ENCODE measurements around the gene FHIT. TPM values are rescaled to one million over a fixed set of nuclear protein-coding genes. Genes with fewer than 3 reads are reported as not detected.

Gene FHIT
- total and polyA plus RNA-seq, 10 of the 15 experiments (the other 5 are each of a cell fraction or from before 2014, with no cell fraction given): 4.2 to 14.9 (median 9.4) TPM

DNA sequence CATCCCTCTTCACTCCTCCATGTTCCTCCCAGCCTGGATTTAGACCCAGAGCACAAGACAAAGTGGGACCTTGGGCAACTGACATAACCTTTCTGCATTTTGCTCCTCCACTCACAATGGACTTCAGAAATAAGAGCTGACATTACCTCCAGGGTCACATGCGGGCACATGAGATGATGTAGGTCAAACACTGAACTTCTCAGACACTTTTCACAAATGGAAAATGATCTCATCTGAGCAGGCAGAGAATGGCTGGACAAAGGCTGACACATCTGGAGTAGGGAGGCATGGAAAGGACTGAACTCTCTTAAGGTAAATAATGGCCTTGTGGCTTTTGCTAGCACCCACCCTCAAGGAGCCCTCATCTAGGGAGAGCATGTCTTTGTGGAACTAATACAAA is 1352.2 kb downstream of the FHIT start (continued):
- no peak for TF ChIP-seq SREBF2 (IDR thresholded peaks at IDR 0.05; ENCODE audit: low read length)
- TF ChIP-seq BHLHE40 (IDR thresholded peaks at IDR 0.05; ENCODE audit: borderline replicate concordance in 1 of 2, low read depth in 2 of 2, low read length in 1 of 2): no peak
- TF ChIP-seq SIN3A (IDR thresholded peaks at IDR 0.05; ENCODE audit: low read depth, low read length): no peak
- TF ChIP-seq MTA3 (IDR thresholded peaks at IDR 0.05; ENCODE audit: borderline replicate concordance, low read length): no peak
- no peak for TF ChIP-seq NFIC (IDR thresholded peaks at IDR 0.05; ENCODE audit: low read depth, low read length)
- no peak for TF ChIP-seq RB1 (IDR thresholded peaks at IDR 0.05; ENCODE audit: borderline replicate concordance)
- TF ChIP-seq, protein P1, sequence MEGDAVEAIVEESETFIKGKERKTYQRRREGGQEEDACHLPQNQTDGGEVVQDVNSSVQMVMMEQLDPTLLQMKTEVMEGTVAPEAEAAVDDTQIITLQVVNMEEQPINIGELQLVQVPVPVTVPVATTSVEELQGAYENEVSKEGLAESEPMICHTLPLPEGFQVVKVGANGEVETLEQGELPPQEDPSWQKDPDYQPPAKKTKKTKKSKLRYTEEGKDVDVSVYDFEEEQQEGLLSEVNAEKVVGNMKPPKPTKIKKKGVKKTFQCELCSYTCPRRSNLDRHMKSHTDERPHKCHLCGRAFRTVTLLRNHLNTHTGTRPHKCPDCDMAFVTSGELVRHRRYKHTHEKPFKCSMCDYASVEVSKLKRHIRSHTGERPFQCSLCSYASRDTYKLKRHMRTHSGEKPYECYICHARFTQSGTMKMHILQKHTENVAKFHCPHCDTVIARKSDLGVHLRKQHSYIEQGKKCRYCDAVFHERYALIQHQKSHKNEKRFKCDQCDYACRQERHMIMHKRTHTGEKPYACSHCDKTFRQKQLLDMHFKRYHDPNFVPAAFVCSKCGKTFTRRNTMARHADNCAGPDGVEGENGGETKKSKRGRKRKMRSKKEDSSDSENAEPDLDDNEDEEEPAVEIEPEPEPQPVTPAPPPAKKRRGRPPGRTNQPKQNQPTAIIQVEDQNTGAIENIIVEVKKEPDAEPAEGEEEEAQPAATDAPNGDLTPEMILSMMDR (IDR thresholded peaks at IDR 0.05 in 2 of 3, conservative IDR thresholded peaks at IDR 0.05 in 1 of 3; ENCODE audit: control insufficient read depth in 2 of 3, extremely low read depth in 1 of 3, insufficient read depth in 1 of 3, low read depth in 3 of 3, low read length in 3 of 3): no peak
- TF ChIP-seq CHD1 (IDR thresholded peaks at IDR 0.05; ENCODE audit: low read depth, low read length): no peak
- TF ChIP-seq TCF3 (IDR thresholded peaks at IDR 0.05; ENCODE audit: borderline replicate concordance, insufficient read depth, low read depth, low read length): no peak
- TF ChIP-seq BMI1 (IDR thresholded peaks at IDR 0.05; ENCODE audit: borderline replicate concordance): no peak

DNA sequence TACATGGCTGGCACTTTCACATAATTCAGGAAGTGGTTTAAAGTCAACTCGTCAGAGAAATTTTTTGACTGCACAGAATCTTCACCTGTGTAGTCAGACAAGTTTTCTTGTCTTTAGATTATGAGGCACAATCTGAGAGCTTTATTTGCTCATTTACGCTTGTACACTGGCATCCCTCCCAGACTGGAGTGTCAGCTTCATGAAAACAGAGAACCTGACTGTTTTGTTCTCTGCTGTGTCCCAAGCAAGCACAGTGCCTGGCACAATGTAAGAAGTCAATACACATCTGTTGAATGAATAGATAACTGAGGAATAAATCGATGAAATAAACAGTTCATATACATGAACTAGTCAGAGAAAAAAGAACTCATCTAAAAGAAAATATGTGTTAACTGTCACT is 1355.3 kb downstream of the FHIT start:
- 0% methylated on average over 3 of the region's 3 CpGs for WGBS (ENCODE audit: insufficient coverage, insufficient replicate concordance, low lambda C conversion rate, missing lambda C conversion rate)

More for the DNA sequence above, 1355.3 kb downstream of the FHIT start:
- H3K79me2 ChIP-seq (ENCODE audit: control insufficient read depth, insufficient read depth, low read length): no peaks in the 10 kb centered on the region
- H3K9me3 ChIP-seq (replicated peaks; ENCODE audit: control insufficient read depth, insufficient read depth, low read length): no peaks in the 10 kb centered on the region
- no peak for ATAC-seq
- H3K27ac ChIP-seq (ENCODE audit: control insufficient read depth, insufficient read depth): no peak overlapping the region
- TF ChIP-seq POU2F2 (IDR thresholded peaks at IDR 0.05; ENCODE audit: borderline replicate concordance, low read depth, low read length) (no peak), NFXL1 (IDR thresholded peaks at IDR 0.05; ENCODE audit: borderline replicate concordance) (no peak), ELK1 (IDR thresholded peaks at IDR 0.05; ENCODE audit: low read depth, low read length) (no peak), SMARCA5 (IDR thresholded peaks at IDR 0.05) (no peak)
- TF ChIP-seq, protein P2, sequence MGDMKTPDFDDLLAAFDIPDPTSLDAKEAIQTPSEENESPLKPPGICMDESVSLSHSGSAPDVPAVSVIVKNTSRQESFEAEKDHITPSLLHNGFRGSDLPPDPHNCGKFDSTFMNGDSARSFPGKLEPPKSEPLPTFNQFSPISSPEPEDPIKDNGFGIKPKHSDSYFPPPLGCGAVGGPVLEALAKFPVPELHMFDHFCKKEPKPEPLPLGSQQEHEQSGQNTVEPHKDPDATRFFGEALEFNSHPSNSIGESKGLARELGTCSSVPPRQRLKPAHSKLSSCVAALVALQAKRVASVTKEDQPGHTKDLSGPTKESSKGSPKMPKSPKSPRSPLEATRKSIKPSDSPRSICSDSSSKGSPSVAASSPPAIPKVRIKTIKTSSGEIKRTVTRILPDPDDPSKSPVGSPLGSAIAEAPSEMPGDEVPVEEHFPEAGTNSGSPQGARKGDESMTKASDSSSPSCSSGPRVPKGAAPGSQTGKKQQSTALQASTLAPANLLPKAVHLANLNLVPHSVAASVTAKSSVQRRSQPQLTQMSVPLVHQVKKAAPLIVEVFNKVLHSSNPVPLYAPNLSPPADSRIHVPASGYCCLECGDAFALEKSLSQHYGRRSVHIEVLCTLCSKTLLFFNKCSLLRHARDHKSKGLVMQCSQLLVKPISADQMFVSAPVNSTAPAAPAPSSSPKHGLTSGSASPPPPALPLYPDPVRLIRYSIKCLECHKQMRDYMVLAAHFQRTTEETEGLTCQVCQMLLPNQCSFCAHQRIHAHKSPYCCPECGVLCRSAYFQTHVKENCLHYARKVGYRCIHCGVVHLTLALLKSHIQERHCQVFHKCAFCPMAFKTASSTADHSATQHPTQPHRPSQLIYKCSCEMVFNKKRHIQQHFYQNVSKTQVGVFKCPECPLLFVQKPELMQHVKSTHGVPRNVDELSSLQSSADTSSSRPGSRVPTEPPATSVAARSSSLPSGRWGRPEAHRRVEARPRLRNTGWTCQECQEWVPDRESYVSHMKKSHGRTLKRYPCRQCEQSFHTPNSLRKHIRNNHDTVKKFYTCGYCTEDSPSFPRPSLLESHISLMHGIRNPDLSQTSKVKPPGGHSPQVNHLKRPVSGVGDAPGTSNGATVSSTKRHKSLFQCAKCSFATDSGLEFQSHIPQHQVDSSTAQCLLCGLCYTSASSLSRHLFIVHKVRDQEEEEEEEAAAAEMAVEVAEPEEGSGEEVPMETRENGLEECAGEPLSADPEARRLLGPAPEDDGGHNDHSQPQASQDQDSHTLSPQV (IDR thresholded peaks at IDR 0.05): no peak
- DNase-seq (ENCODE audit: low read depth, low spot score): no peak
- ChIA-PET POLR2A (no interaction called here), RAD21 (ENCODE audit: unreplicated experiment) (no interaction called here), CTCF (no interaction called here), SMC1A (ENCODE audit: uncharacterized antibody, unreplicated experiment) (no interaction called here)
- FAIRE-seq: no peak
- no peak overlapping the region for H3K4me3 ChIP-seq
- H3K36me3 ChIP-seq (ENCODE audit: control insufficient read depth in 2 of 2, insufficient read depth in 2 of 2, low read length in 1 of 2): no peaks in the 10 kb centered on the region
- in situ Hi-C loops (cut with MboI): no loop called here
- H2AFZ ChIP-seq (ENCODE audit: control insufficient read depth, low read depth, low read length): no peak overlapping the region
- H3K4me1 ChIP-seq (ENCODE audit: control insufficient read depth, insufficient read depth, low read length): no peaks in the 10 kb centered on the region
- H4K20me1 ChIP-seq (ENCODE audit: control insufficient read depth, insufficient read depth): no peaks in the 10 kb centered on the region
- no peaks in the 10 kb centered on the region for H3K27me3 ChIP-seq (replicated peaks in 1 of 2; ENCODE audit: control insufficient read depth in 2 of 2, insufficient read depth in 2 of 2, low read length in 1 of 2)
- H3K9ac ChIP-seq (ENCODE audit: control insufficient read depth, insufficient read depth, low read length): no peak overlapping the region
- intact Hi-C loops (cut with micrococcal nuclease; ENCODE audit: unreplicated experiment): no loop called here
- no TSS peak for BruUV-seq (replicated peaks)
- H3K4me2 ChIP-seq (ENCODE audit: control insufficient read depth, insufficient read depth): no peak overlapping the region
